ENCODE measurements around the gene EXOC3L2. TPM values are rescaled to one million over a fixed set of nuclear protein-coding genes. Genes with fewer than 3 reads are reported as not detected.

The EXOC3L2 gene
- total and polyA plus RNA-seq, 2 donors from 2014 or later: 15.4 to 19.0 TPM

GRCh38 chr19:45179072-45179891 is 65.9 kb downstream of the EXOC3L2 start:
- Histone ChIP-seq H3K4me3 (ENCODE audit: low read length in 3 of 3) (peak overlapping the region; percentile 91 to 99 (median 93)), H3K4me1 (ENCODE audit: control insufficient read depth in 2 of 3, insufficient read depth in 2 of 3, low read depth in 1 of 3, low read length in 3 of 3) (peaks cover 0 to 19% (median 4%) of the 10 kb centered on the region in 3 donors), H3K9ac (ENCODE audit: low read length in 3 of 3) (peak overlapping the region; percentile 54 to 88 (median 87)), H3K27me3 (ENCODE audit: control insufficient read depth, insufficient read depth, low read length) (no peaks in the 10 kb centered on the region), H3K27ac (ENCODE audit: low read depth in 2 of 2, low read length in 2 of 2) (peak overlapping the region; percentile 82 to 91), H3K36me3 (ENCODE audit: control insufficient read depth in 2 of 3, insufficient read depth in 3 of 3, low read length in 3 of 3) (no peaks in the 10 kb centered on the region), H3K9me3 (ENCODE audit: control insufficient read depth in 2 of 3, insufficient read depth in 1 of 3, low read length in 3 of 3) (no peaks in the 10 kb centered on the region)
- intact Hi-C loops (cut with DNase I): no loop called here
- DNase-seq (peak in 1 of 5 donors; percentile 72), FAIRE-seq (no peak)
- TF ChIP-seq, protein P1, sequence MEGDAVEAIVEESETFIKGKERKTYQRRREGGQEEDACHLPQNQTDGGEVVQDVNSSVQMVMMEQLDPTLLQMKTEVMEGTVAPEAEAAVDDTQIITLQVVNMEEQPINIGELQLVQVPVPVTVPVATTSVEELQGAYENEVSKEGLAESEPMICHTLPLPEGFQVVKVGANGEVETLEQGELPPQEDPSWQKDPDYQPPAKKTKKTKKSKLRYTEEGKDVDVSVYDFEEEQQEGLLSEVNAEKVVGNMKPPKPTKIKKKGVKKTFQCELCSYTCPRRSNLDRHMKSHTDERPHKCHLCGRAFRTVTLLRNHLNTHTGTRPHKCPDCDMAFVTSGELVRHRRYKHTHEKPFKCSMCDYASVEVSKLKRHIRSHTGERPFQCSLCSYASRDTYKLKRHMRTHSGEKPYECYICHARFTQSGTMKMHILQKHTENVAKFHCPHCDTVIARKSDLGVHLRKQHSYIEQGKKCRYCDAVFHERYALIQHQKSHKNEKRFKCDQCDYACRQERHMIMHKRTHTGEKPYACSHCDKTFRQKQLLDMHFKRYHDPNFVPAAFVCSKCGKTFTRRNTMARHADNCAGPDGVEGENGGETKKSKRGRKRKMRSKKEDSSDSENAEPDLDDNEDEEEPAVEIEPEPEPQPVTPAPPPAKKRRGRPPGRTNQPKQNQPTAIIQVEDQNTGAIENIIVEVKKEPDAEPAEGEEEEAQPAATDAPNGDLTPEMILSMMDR (IDR thresholded peaks at IDR 0.05; ENCODE audit: borderline replicate concordance, extremely low read depth, insufficient read depth): no peak

- Histone ChIP-seq H3K9ac (ENCODE audit: low read length in 3 of 3) (peak within 1 kb of the TSS; percentile 54 to 88 (median 87)), H3K9me3 (ENCODE audit: control insufficient read depth in 2 of 3, insufficient read depth in 1 of 3, low read length in 3 of 3) (no peaks in the 10 kb centered on the region), H3K4me3 (ENCODE audit: low read length in 3 of 3) (peak within 1 kb of the TSS; percentile 92 to 99 (median 93)), H3K27me3 (ENCODE audit: control insufficient read depth, insufficient read depth, low read length) (no peaks in the 10 kb centered on the region), H3K36me3 (ENCODE audit: control insufficient read depth in 2 of 3, insufficient read depth in 3 of 3, low read length in 3 of 3) (no peaks in the 10 kb centered on the region), H3K27ac (ENCODE audit: low read depth in 2 of 2, low read length in 2 of 2) (peak within 1 kb of the TSS; percentile 85 to 91), H3K4me1 (ENCODE audit: control insufficient read depth in 2 of 3, insufficient read depth in 2 of 3, low read depth in 1 of 3, low read length in 3 of 3) (peaks cover 0 to 19% (median 4%) of the 10 kb centered on the region in 3 donors)
- TF ChIP-seq, protein P1 (IDR thresholded peaks at IDR 0.05; ENCODE audit: borderline replicate concordance, extremely low read depth, insufficient read depth): peak; percentile 22
- DNase-seq (peak; percentile 100), FAIRE-seq (peak; percentile 99)
- intact Hi-C loops (cut with DNase I): no loop called here
Observed at GRCh38 chr19:45178262-45179071, 66.7 kb downstream of the EXOC3L2 start, which contains the start of gene BLOC1S3. Gene BLOC1S3 (plus strand): TSS chr19:45178784. CDS start chr19:45179297, 513 bp downstream.

GRCh38 chr19:45177817-45178261 is 67.4 kb downstream of the EXOC3L2 start, which contains the start of gene TRAPPC6A:
Gene TRAPPC6A (minus strand): TSS chr19:45178237. CDS start chr19:45178218, 19 bp downstream.
- peak within 1 kb of the TSS; percentile 54 to 88 (median 87) for H3K9ac ChIP-seq (ENCODE audit: low read length in 3 of 3)
- H3K36me3 ChIP-seq (ENCODE audit: control insufficient read depth in 2 of 3, insufficient read depth in 3 of 3, low read length in 3 of 3): no peaks in the 10 kb centered on the region
- peak within 1 kb of the TSS; percentile 92 to 99 (median 93) for H3K4me3 ChIP-seq (ENCODE audit: low read length in 3 of 3)
- TF ChIP-seq, protein P1 (IDR thresholded peaks at IDR 0.05; ENCODE audit: borderline replicate concordance, extremely low read depth, insufficient read depth): no peak
- DNase-seq (no peak), FAIRE-seq (no peak)
- H3K27ac ChIP-seq (ENCODE audit: low read depth in 2 of 2, low read length in 2 of 2): peak within 1 kb of the TSS; percentile 85 to 91
- peaks cover 0 to 19% (median 4%) of the 10 kb centered on the region in 3 donors for H3K4me1 ChIP-seq (ENCODE audit: control insufficient read depth in 2 of 3, insufficient read depth in 2 of 3, low read depth in 1 of 3, low read length in 3 of 3)
- H3K27me3 ChIP-seq (ENCODE audit: control insufficient read depth, insufficient read depth, low read length): no peaks in the 10 kb centered on the region
- intact Hi-C loops (cut with DNase I): no loop called here
- H3K9me3 ChIP-seq (ENCODE audit: control insufficient read depth in 2 of 3, insufficient read depth in 1 of 3, low read length in 3 of 3): no peaks in the 10 kb centered on the region
